IMR-90 (cell line): ENCODE data around the gene GTF3C4. TPM values are rescaled to one million over a fixed set of nuclear protein-coding genes. Genes with fewer than 3 reads are reported as not detected.

ENCODE experiments used
- ATAC-seq: fragments of 200-7000 bp; cut with Tn5 transposase; 2 replicates; pipeline ENCODE4 v1.9.1; 2020; ENCODE audit warnings: low read depth, mild to moderate bottlenecking, moderate library complexity
- BruUV-seq: library from RNA; stranded (reverse); fragments of 400-500 nt; replicated peaks from 2 replicates; lab custom pipeline; 2021; lab: Mats Ljungman, UMichigan
- CTCF ChIA-PET: fragments of 300-600 bp; formaldehyde crosslinking; extraction: SDS; loops from one replicate; lab custom pipeline; 2021; ENCODE audit warnings: antibody characterized with exemption; lab: Yijun Ruan, JAX
- POLR2A ChIA-PET: fragments of 300-600 bp; sonication (Branson Sonifier 250); formaldehyde crosslinking; loops from one replicate; lab custom pipeline; 2022; ENCODE audit warnings: antibody characterized with exemption; ENCODE audit not compliant: unreplicated experiment; lab: Charles Lee
- DNase-seq: peaks from one replicate; pipeline ENCODE4 v3.0.0; 2013
- H2AFZ ChIP-seq: replicated peaks from 2 replicates; pipeline ENCODE3; 2013; ENCODE audit warnings: low read length, mild to moderate bottlenecking; ENCODE audit not compliant: poor library complexity
- H2AK5ac ChIP-seq: 2 replicates; pipeline ENCODE4 v1.6.1; 2013; ENCODE audit warnings: low read depth, low read length, inconsistent platforms
- H2AK9ac ChIP-seq: replicated peaks from 2 replicates; pipeline ENCODE3; 2013; ENCODE audit warnings: mild to moderate bottlenecking, low read depth, low read length, moderate library complexity; ENCODE audit not compliant: poor library complexity
- H2BK120ac ChIP-seq: 2 replicates; pipeline ENCODE4 v1.6.1; 2013; ENCODE audit warnings: low read depth, low read length, inconsistent platforms
- H2BK15ac ChIP-seq: 3 replicates; pipeline ENCODE4 v1.6.1; 2013; ENCODE audit warnings: low read depth, low read length, inconsistent platforms
- H2BK20ac ChIP-seq: 2 replicates; pipeline ENCODE4 v1.6.1; 2013; ENCODE audit warnings: low read depth, mild to moderate bottlenecking, inconsistent platforms, low read length, moderate library complexity
- H2BK5ac ChIP-seq: 2 replicates; pipeline ENCODE4 v1.6.1; 2013; ENCODE audit warnings: mild to moderate bottlenecking, low read depth, low read length, inconsistent platforms; ENCODE audit not compliant: poor library complexity, severe bottlenecking
- H3K14ac ChIP-seq: replicated peaks from 2 replicates; pipeline ENCODE4 v1.6.1; 2013; ENCODE audit warnings: low read depth, low read length, inconsistent platforms
- H3K18ac ChIP-seq: 2 replicates; pipeline ENCODE4 v1.6.1; 2013; ENCODE audit warnings: low read depth, low read length, control low read depth
- H3K23ac ChIP-seq: 2 replicates; pipeline ENCODE4 v1.6.1; 2013; ENCODE audit warnings: low read depth, low read length, inconsistent platforms
- H3K27ac ChIP-seq: 2 replicates; pipeline ENCODE4 v1.5.1; 2013; ENCODE audit warnings: mild to moderate bottlenecking, control low read depth, low read length; ENCODE audit not compliant: insufficient read depth
- H3K27me3 ChIP-seq: 2 replicates; pipeline ENCODE4 v1.6.1; 2013; ENCODE audit warnings: low read length; ENCODE audit not compliant: control insufficient read depth, insufficient read depth
- H3K36me3 ChIP-seq: 2 replicates; pipeline ENCODE4 v1.6.1; 2013; ENCODE audit warnings: low read length, mixed read lengths; ENCODE audit not compliant: control insufficient read depth, insufficient read depth
- H3K4ac ChIP-seq: 2 replicates; pipeline ENCODE4 v1.6.1; 2013; ENCODE audit warnings: low read depth, low read length, inconsistent platforms
- H3K4me1 ChIP-seq: 2 replicates; pipeline ENCODE4 v1.6.1; 2013; ENCODE audit warnings: low read length, mixed read lengths; ENCODE audit not compliant: control insufficient read depth, insufficient read depth
- H3K4me2 ChIP-seq: 2 replicates; pipeline ENCODE4 v1.6.1; 2013; ENCODE audit warnings: low read depth, mild to moderate bottlenecking, control low read depth, low read length, moderate library complexity
- H3K4me3 ChIP-seq: 2 replicates; pipeline ENCODE4 v1.5.1; 2013; ENCODE audit warnings: low read depth, mild to moderate bottlenecking, control low read depth, low read length, moderate library complexity; ENCODE audit not compliant: insufficient read depth
- H3K56ac ChIP-seq: 2 replicates; pipeline ENCODE4 v1.6.1; 2013; ENCODE audit warnings: low read length, inconsistent platforms; ENCODE audit not compliant: insufficient read depth; ENCODE audit errors: extremely low read depth
- H3K79me1 ChIP-seq, 2 experiments: 2 replicates each; pipeline ENCODE4 v1.6.1; 2013; ENCODE audit warnings: low read length in 2 of 2, inconsistent platforms in 1 of 2, low read depth in 1 of 2
- H3K9ac ChIP-seq: 2 replicates; pipeline ENCODE4 v1.6.1; 2013; ENCODE audit warnings: low read depth, low read length, control low read depth
- H3K9me1 ChIP-seq: 2 replicates; pipeline ENCODE4 v1.6.1; 2013; ENCODE audit warnings: low read length, inconsistent platforms; ENCODE audit not compliant: insufficient read depth
- H3K9me3 ChIP-seq: 2 replicates; pipeline ENCODE4 v1.6.1; 2013; ENCODE audit warnings: low read length; ENCODE audit not compliant: control insufficient read depth, insufficient read depth
- H4K20me1 ChIP-seq: 2 replicates; pipeline ENCODE4 v1.6.1; 2013; ENCODE audit warnings: low read length, inconsistent platforms; ENCODE audit not compliant: insufficient read depth
- H4K5ac ChIP-seq: 2 replicates; pipeline ENCODE4 v1.6.1; 2013; ENCODE audit warnings: mild to moderate bottlenecking, low read depth, low read length, control low read depth
- H4K8ac ChIP-seq, 2 experiments: 2 replicates each; pipeline ENCODE4 v1.6.1; 2013; ENCODE audit warnings: low read depth in 2 of 2, low read length in 2 of 2, control low read depth in 1 of 2, inconsistent platforms in 1 of 2
- H4K91ac ChIP-seq: 2 replicates; pipeline ENCODE4 v1.6.1; 2013; ENCODE audit warnings: low read depth, low read length, inconsistent platforms; ENCODE audit not compliant: insufficient read depth
- BHLHE40 ChIP-seq: fragments of 150-350 bp; IDR thresholded peaks from 2 replicates; pipeline ENCODE4 v1.6.1; 2016; ENCODE audit warnings: mild to moderate bottlenecking, low read depth, low read length
- CEBPB ChIP-seq: IDR thresholded peaks from 2 replicates; pipeline ENCODE4 v1.6.1; 2012; ENCODE audit warnings: low read depth, low read length, improper control_type of control experiment
- CHD1 ChIP-seq: IDR thresholded peaks from 2 replicates; pipeline ENCODE4 v1.6.1; 2012; ENCODE audit warnings: low read depth, low read length, improper control_type of control experiment
- CTCF ChIP-seq: conservative IDR thresholded peaks from 2 replicates; pipeline ENCODE4 v1.5.1; 2012; ENCODE audit warnings: mild to moderate bottlenecking, low read depth, low read length, improper control_type of control experiment
- ELK1 ChIP-seq: fragments of 150-350 bp; IDR thresholded peaks from 2 replicates; pipeline ENCODE4 v1.6.1; 2016; ENCODE audit warnings: low read depth, mild to moderate bottlenecking, low read length, moderate library complexity, borderline replicate concordance
- FOS ChIP-seq: fragments of 150-350 bp; IDR thresholded peaks from 2 replicates; pipeline ENCODE4 v1.6.1; 2016; ENCODE audit warnings: low read depth, low read length
- MAFK ChIP-seq: IDR thresholded peaks from 2 replicates; pipeline ENCODE4 v1.6.1; 2012; ENCODE audit warnings: low read depth, low read length, improper control_type of control experiment
- MAZ ChIP-seq: IDR thresholded peaks from 2 replicates; pipeline ENCODE4 v1.6.1; 2012; ENCODE audit warnings: low read depth, mild to moderate bottlenecking, low read length, improper control_type of control experiment, moderate library complexity, borderline replicate concordance
- MXI1 ChIP-seq: IDR thresholded peaks from 2 replicates; pipeline ENCODE4 v1.6.1; 2012; ENCODE audit warnings: low read depth, mild to moderate bottlenecking, low read length, moderate library complexity, borderline replicate concordance
- NFE2L2 ChIP-seq: fragments of 150-350 bp; IDR thresholded peaks from 2 replicates; pipeline ENCODE4 v1.6.1; 2016; ENCODE audit warnings: low read depth, mild to moderate bottlenecking, low read length
- POLR2A ChIP-seq: IDR thresholded peaks from 2 replicates; pipeline ENCODE4 v1.6.1; 2012; ENCODE audit warnings: mild to moderate bottlenecking, low read depth, low read length
- RAD21 ChIP-seq: IDR thresholded peaks from 2 replicates; pipeline ENCODE4 v1.6.1; 2012; ENCODE audit warnings: low read length, improper control_type of control experiment
- RCOR1 ChIP-seq: IDR thresholded peaks from 2 replicates; pipeline ENCODE4 v1.6.1; 2012; ENCODE audit warnings: mild to moderate bottlenecking, low read length, improper control_type of control experiment; ENCODE audit not compliant: insufficient replicate concordance
- RFX5 ChIP-seq: IDR thresholded peaks from 2 replicates; pipeline ENCODE4 v1.8.0; 2012; ENCODE audit warnings: low read depth, mild to moderate bottlenecking, low read length, moderate library complexity
- USF2 ChIP-seq: fragments of 150-350 bp; IDR thresholded peaks from 2 replicates; pipeline ENCODE4 v1.6.1; 2017; ENCODE audit warnings: mild to moderate bottlenecking, antibody characterized with exemption, low read length, low read depth
- WGBS, 2 experiments: methylation state at CpG; one replicate each; pipeline versions ENCODE4 v1.1.5 to v1.1.7; 2013; ENCODE audit warnings: missing lambda C conversion rate in 2 of 2; ENCODE audit not compliant: insufficient read length in 1 of 2; ENCODE audit errors: extremely low coverage in 2 of 2; 5-methylcytosine and 5-hydroxymethylcytosine counted together
- dilution Hi-C: fragments of 300-500 bp; cut with HindIII; formaldehyde crosslinking; loops from one replicate; pipeline ENCODE4 v1.14.3; 2018; ENCODE audit warnings: low sequenced_read_pairs; ENCODE audit not compliant: unreplicated experiment
- in situ Hi-C: fragments of 300-500 bp; cut with MboI; formaldehyde crosslinking; loops from 3 replicates; pipeline ENCODE4 v1.14.3; 2019; ENCODE audit warnings: low sequenced_read_pairs, inconsistent platforms, mixed read lengths
- intact Hi-C: fragments of 100-400 bp; cut with micrococcal nuclease; formaldehyde crosslinking; loops from 2 replicates; pipeline ENCODE4 v1.10.0; 2022
- polyA plus RNA-seq, 3 experiments: library from polyadenylated mRNA; depleted of rRNA; stranded (reverse); fragments of >200 nt; gene quantifications; 2 replicates each; pipeline ENCODE4 v1.2.3, GENCODE V29; 2012; ENCODE audit warnings: low replicate concordance in 1 of 3
- total RNA-seq: library from RNA; depleted of rRNA; stranded (reverse); fragments of >200 nt; gene quantifications from 2 replicates; pipeline ENCODE4 v1.2.3, GENCODE V29; 2012

The GTF3C4 gene
- total and polyA plus RNA-seq, 2 of the 4 experiments (the other 2 are of a cell fraction) = 4.7 to 16.5 TPM

GRCh38 chr9:132717326-132717945 lies 47.2 kb downstream of the GTF3C4 start:
- Histone ChIP-seq H3K14ac (no peak overlapping the region), H3K9ac (no peak overlapping the region), H3K4ac (no peak overlapping the region), H4K20me1 (no peaks in the 10 kb centered on the region), H2AFZ (no peak overlapping the region), H3K4me3 (no peak overlapping the region), H3K79me1 (no peaks in the 10 kb centered on the region), H4K8ac (no peak overlapping the region), H3K23ac (no peak overlapping the region), H3K18ac (no peak overlapping the region), H3K9me3 (no peaks in the 10 kb centered on the region), H3K56ac (no peak overlapping the region), H3K9me1 (no peaks in the 10 kb centered on the region), H2AK9ac (no peak overlapping the region), H3K27ac (no peak overlapping the region), H2AK5ac (no peak overlapping the region), H4K91ac (no peak overlapping the region), H4K5ac (no peak overlapping the region), H2BK20ac (no peak overlapping the region), H3K27me3 (peaks cover 19% of the 10 kb centered on the region), H2BK15ac (no peak overlapping the region), H2BK120ac (no peak overlapping the region), H3K36me3 (no peaks in the 10 kb centered on the region), H3K4me1 (no peaks in the 10 kb centered on the region), H2BK5ac (no peak overlapping the region), H3K4me2 (no peak overlapping the region)
- dilution Hi-C loops = no loop called here
- WGBS, 2 experiments = 50% methylated on average over 1 of the region's 13 CpGs; no CpG with 5 or more reads in 1 of the 2 experiments
- ChIA-PET POLR2A (no interaction called here), CTCF (no interaction called here)
- intact Hi-C loops = no loop called here
- DNase-seq = no peak
- TF ChIP-seq MAZ = no peak
- no peak for TF ChIP-seq BHLHE40
- TF ChIP-seq POLR2A = no peak
- no peak for TF ChIP-seq NFE2L2
- TF ChIP-seq FOS = no peak
- no peak for TF ChIP-seq CTCF
- TF ChIP-seq MAFK = no peak
- TF ChIP-seq USF2 = no peak
- no peak for TF ChIP-seq RFX5
- no peak for TF ChIP-seq CEBPB
- no peak for TF ChIP-seq MXI1
- no peak for TF ChIP-seq ELK1
- TF ChIP-seq RAD21 = no peak
- no peak for TF ChIP-seq RCOR1
- TF ChIP-seq CHD1 = no peak
- ATAC-seq = no peak
- no TSS peak for BruUV-seq
- in situ Hi-C loops = no loop called here
